ENCODE results near the gene MLPH. TPM values are rescaled to one million over a fixed set of nuclear protein-coding genes. Genes with fewer than 3 reads are reported as not detected.

Gene MLPH
- total RNA-seq, 4 donors from 2014 or later = 13.3 to 37.9 (median 19.9) TPM

GRCh38 chr2:237569896-237570295 is 82.8 kb downstream of the MLPH start:
- intact Hi-C loops (cut with DNase I; ENCODE audit: low total_unique reads) = loop anchor here (5.0 kb wide), 1 partner anchor 58 kb away; no protein-coding TSS in a partner anchor
- 94 to 100% methylated on average over 3 of the region's 3 CpGs for WGBS, 2 donors
- TF ChIP-seq, protein P1, sequence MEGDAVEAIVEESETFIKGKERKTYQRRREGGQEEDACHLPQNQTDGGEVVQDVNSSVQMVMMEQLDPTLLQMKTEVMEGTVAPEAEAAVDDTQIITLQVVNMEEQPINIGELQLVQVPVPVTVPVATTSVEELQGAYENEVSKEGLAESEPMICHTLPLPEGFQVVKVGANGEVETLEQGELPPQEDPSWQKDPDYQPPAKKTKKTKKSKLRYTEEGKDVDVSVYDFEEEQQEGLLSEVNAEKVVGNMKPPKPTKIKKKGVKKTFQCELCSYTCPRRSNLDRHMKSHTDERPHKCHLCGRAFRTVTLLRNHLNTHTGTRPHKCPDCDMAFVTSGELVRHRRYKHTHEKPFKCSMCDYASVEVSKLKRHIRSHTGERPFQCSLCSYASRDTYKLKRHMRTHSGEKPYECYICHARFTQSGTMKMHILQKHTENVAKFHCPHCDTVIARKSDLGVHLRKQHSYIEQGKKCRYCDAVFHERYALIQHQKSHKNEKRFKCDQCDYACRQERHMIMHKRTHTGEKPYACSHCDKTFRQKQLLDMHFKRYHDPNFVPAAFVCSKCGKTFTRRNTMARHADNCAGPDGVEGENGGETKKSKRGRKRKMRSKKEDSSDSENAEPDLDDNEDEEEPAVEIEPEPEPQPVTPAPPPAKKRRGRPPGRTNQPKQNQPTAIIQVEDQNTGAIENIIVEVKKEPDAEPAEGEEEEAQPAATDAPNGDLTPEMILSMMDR (IDR thresholded peaks at IDR 0.05) = no peak
- no peak for TF ChIP-seq POLR2A (IDR thresholded peaks at IDR 0.05)
- DNase-seq (ENCODE audit: low spot score in 2 of 2) = no peak
- H3K4me3 ChIP-seq (ENCODE audit: low read depth, poor library complexity, severe bottlenecking) = no peak overlapping the region

DNA sequence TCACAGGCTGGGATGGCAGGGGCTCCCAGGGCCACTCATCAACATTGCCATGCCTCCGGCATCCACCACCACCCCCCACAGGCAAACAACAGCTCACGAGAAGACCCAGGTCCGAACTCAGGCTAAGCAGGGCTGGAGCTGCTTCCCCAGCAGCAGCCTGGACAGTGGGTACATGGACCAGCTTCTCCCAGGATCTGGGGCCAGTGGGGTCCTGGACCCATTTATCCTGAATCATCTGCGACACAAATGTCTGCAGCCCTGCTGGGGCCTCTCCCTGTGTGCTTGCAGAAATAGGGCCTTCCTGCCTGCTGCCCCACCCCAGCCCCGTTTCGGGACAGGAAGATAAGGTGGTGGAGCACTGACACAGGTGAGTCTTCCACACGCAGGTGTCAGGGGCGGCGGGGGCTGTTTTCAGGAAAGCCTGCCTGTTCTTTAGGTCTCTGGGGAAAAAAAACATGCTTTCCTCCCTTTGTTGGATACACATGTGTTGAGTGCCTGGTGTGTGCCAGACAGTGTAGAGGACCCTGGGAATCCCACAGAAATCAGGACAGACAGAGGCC is 83.8 kb downstream of the MLPH start:
- no peak overlapping the region for H3K4me3 ChIP-seq (ENCODE audit: low read depth, poor library complexity, severe bottlenecking)
- WGBS, 2 donors = 83 to 92% methylated on average over 8 to 9 of the region's 9 CpGs
- TF ChIP-seq POLR2A (IDR thresholded peaks at IDR 0.05) = no peak
- TF ChIP-seq, protein P1 (IDR thresholded peaks at IDR 0.05) = no peak
- no peak for DNase-seq (ENCODE audit: low spot score in 2 of 2)
- intact Hi-C loops (cut with DNase I; ENCODE audit: low total_unique reads) = loop anchor here (5.0 kb wide), 1 partner anchor 59 kb away; no protein-coding TSS in a partner anchor

DNA sequence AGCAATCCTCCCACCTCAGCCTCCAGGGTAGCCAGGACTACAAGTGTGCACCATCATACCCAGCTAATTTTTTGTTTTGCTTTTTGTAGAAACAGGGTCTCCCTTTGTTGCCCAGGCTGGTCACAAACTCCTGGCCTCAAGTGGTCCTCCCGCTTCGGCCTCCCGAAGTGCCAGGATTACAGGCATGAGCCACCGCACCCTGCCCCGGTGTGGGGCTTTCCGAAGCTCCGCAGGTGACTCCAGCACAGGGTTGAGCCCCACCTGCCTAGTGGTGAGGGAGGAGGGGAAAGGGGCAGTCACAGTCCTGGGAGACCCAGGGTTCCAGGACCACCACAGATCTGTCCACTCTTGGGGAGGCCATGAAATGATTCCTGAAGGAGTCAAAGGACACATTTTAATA is 84.5 kb downstream of the MLPH start:
- DNase-seq (ENCODE audit: low spot score in 2 of 2) = no peak
- no peak for TF ChIP-seq POLR2A (IDR thresholded peaks at IDR 0.05)
- TF ChIP-seq, protein P1 (IDR thresholded peaks at IDR 0.05) = no peak
- 89 to 96% methylated on average over 7 of the region's 7 CpGs for WGBS, 2 donors
- no peak overlapping the region for H3K4me3 ChIP-seq (ENCODE audit: low read depth, poor library complexity, severe bottlenecking)
- intact Hi-C loops (cut with DNase I; ENCODE audit: low total_unique reads) = loop anchor here (5.0 kb wide), 1 partner anchor 59 kb away; no protein-coding TSS in a partner anchor

GRCh38 chr2:237572021-237572741 is 85.1 kb downstream of the MLPH start:
- WGBS, 2 donors = 9% methylated on average over 24 of the region's 24 CpGs
- intact Hi-C loops (cut with DNase I; ENCODE audit: low total_unique reads) = loop anchor here (5.0 kb wide), 1 partner anchor 60 kb away; no protein-coding TSS in a partner anchor
- DNase-seq (ENCODE audit: low spot score in 2 of 2) = peak; percentile 85 to 97
- TF ChIP-seq POLR2A (IDR thresholded peaks at IDR 0.05) = no peak
- TF ChIP-seq, protein P1 (IDR thresholded peaks at IDR 0.05) = peak in 1 of 3 donors; percentile 97
- no peak overlapping the region for H3K4me3 ChIP-seq (ENCODE audit: low read depth, poor library complexity, severe bottlenecking)

DNA sequence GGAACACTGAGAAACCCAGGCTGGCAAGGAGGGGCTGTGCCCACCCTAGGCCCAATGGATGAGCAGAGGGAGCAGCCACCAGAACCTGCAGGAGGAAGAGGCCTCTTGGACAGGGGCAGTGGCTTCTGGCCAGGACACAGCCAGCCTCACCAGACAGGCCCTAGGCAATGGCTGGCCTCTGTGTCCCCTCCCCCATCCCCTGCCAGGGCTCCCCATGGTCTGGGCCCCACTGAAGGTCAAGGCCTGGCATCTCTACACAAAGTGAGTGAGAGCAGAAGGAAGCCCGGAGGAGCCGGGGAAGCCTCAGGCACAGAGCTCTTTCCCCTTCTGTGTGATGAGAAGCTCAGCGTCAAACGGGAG is 85.7 kb downstream of the MLPH start:
- H3K4me3 ChIP-seq (ENCODE audit: low read depth, poor library complexity, severe bottlenecking) = no peak overlapping the region
- 81 to 85% methylated on average over 4 of the region's 4 CpGs for WGBS, 2 donors
- intact Hi-C loops (cut with DNase I; ENCODE audit: low total_unique reads) = loop anchor here (5.0 kb wide), 1 partner anchor 60 kb away; no protein-coding TSS in a partner anchor
- TF ChIP-seq, protein P1 (IDR thresholded peaks at IDR 0.05) = no peak
- no peak for TF ChIP-seq POLR2A (IDR thresholded peaks at IDR 0.05)
- no peak for DNase-seq (ENCODE audit: low spot score in 2 of 2)

All from lower leg skin (tissue), 4 donors.